Stimulated activated CD4-positive, alpha-beta T cell treated with anti-CD3 and anti-CD28 coated beads, TNF-alpha, amount 100 ng/mL, for 1 hour (primary cell): Measurements from ENCODE around the gene SNTN.

Source experiments
- DNase-seq, 3 donors: peaks; one replicate each; pipeline ENCODE4 v3.0.0-alpha.2; 2020; ENCODE audit warnings: low read depth in 3 of 3, low spot score in 1 of 3

Gene SNTN

GRCh38 chr3:63673111-63673510, 20.6 kb downstream of the SNTN start:
- DNase-seq, result no peak

GRCh38 chr3:63674586-63674985, 22.1 kb downstream of the SNTN start:
- DNase-seq, result no peak

- DNase-seq, result no peak
Measured at GRCh38 chr3:63679186-63679585, 26.7 kb downstream of the SNTN start.

GRCh38 chr3:63684081-63684480, 31.6 kb downstream of the SNTN start:
- no peak for DNase-seq

- no peak for DNase-seq
Measured at GRCh38 chr3:63685340-63685739, 32.9 kb downstream of the SNTN start.

- no peak for DNase-seq
Measured at GRCh38 chr3:63687278-63688225, 35.1 kb downstream of the SNTN start.

GRCh38 chr3:63689285-63689684, 36.8 kb downstream of the SNTN start:
- no peak for DNase-seq

- DNase-seq, result no peak
Measured at GRCh38 chr3:63693351-63693750, 40.9 kb downstream of the SNTN start.

GRCh38 chr3:63705092-63705645, 52.7 kb downstream of the SNTN start:
- no peak for DNase-seq

- DNase-seq, result no peak
Measured at GRCh38 chr3:63706321-63707085, 54.0 kb downstream of the SNTN start.

GRCh38 chr3:63707731-63708130, 55.3 kb downstream of the SNTN start:
- DNase-seq, result no peak

- DNase-seq, result no peak
Measured at GRCh38 chr3:63709576-63709975, 57.1 kb downstream of the SNTN start.
